GM21390 (cell line): Measurements from ENCODE around the gene TMEM54.

ENCODE experiments used
- ATAC-seq: cut with Tn5 transposase; IDR thresholded peaks from one replicate; pipeline ENCODE4 v1.9.1; 2021; ENCODE audit not compliant: unreplicated experiment

TMEM54 gene, protein sequence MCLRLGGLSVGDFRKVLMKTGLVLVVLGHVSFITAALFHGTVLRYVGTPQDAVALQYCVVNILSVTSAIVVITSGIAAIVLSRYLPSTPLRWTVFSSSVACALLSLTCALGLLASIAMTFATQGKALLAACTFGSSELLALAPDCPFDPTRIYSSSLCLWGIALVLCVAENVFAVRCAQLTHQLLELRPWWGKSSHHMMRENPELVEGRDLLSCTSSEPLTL

GRCh38 chr1:32900956-32901822 lies at the start of gene TMEM54:
TMEM54 (minus strand) TSS chr1:32901389; CDS start chr1:32901238, 151 bp downstream.
- ATAC-seq, result no peak

DNA sequence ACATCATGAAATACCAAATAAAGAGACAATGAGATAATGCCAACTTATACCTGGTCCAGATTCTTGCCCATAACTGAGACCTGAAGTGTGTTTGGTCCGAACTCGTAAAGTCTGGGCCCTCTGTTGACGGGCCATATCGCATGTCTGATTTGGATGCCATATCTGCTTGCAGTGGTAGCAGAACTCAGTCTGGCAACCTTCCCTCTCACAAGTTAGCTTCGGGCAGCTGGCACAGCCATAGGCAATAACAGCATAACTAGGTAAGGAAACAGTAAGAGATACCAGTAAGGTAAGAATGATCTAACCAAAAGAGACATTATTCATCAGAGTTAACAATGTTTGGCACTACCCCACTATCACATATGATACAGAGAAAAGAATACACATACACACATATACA lies 48.3 kb upstream of the TMEM54 start:
- no peak for ATAC-seq

- no peak for ATAC-seq
Observed at GRCh38 chr1:32948905-32949304, 47.7 kb upstream of the TMEM54 start.

DNA sequence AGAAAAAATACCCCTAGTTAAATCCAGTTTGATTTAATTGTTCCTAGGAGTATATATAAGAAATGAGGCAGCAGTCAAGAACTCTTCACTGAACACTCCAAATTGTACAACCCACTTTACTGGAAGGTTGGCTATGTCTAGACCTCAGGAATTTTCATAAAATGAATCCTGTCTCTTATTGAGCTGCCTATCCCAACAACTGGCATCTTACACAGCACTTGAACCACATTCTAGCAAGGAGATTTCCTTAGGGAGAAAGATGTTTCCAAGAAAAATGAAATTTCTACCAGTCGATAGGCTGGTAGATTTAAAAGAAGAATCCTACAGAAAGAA lies 47.2 kb upstream of the TMEM54 start:
- ATAC-seq, result no peak

DNA sequence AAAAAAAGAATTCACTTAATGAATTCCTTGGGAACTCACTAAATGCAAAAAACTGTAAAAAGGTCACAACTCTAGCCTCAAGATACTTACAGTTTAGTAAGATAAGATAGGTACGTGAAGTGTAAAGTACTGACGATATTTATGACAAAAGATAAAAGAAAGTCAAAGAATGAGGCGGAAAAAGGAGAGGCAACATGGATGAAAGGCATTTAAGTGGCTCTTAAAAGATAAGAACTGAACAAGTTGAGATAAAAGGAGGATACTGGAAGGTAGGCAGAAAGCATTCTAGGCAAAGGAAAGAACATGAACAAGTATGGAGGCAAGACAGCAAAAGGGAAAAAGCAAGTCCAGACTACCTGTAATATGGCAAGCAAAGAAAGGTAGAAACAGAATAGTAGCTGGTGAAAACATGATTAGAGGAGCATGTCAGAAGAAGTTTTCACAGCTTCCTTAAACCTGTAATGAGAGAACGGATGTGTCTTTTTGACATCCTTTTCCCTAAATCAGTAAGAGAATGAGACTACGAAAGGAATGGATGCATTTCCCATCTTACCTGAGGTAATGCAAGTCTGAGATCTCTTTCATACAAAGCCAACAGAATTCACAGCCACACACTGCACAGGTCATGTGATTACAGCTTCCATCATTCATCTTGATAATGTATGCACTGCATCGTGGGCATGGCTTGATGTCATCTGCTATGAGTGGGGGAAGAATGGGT lies 46.6 kb upstream of the TMEM54 start:
- ATAC-seq, result no peak

- no peak for ATAC-seq
Observed at GRCh38 chr1:32946413-32946812, 45.2 kb upstream of the TMEM54 start.

GRCh38 chr1:32944180-32944579 lies 43.0 kb upstream of the TMEM54 start:
- no peak for ATAC-seq

DNA sequence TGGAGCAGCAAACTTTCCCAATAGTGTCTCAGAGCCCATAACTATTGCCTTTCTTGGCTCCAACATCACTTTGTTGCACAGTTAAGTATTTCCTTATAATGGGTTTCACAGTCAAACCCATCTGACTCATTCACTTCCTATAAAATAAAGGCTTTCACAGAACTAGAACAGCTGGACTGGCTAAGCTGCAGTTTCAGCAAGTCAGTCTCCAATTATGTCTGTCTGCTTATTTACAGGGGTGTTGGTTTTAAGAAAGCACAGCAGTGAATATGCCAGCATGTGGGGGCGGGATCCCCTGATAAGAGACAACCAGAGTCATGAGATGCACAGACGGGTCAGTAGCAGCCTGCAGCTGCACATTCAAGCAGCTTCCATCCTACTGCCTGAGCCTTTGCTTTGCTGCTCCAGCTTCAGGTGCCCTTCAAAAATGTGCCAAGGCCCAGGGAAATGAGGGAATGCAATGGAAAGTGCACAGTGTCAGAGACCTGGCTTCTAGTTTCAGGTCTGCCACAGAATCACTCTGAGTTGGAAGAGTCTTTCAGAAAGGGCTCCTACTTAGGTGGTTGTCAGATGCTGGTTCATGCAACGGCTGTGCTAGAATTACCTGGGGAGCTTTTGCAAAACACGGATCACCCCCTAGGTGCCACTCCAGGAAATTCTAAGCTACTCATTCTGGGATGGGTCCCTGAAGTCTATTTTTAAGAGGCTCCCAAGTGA lies 38.6 kb upstream of the TMEM54 start:
- ATAC-seq, result no peak

- ATAC-seq, result no peak
Observed at GRCh38 chr1:32937061-32937460, 35.9 kb upstream of the TMEM54 start.

DNA sequence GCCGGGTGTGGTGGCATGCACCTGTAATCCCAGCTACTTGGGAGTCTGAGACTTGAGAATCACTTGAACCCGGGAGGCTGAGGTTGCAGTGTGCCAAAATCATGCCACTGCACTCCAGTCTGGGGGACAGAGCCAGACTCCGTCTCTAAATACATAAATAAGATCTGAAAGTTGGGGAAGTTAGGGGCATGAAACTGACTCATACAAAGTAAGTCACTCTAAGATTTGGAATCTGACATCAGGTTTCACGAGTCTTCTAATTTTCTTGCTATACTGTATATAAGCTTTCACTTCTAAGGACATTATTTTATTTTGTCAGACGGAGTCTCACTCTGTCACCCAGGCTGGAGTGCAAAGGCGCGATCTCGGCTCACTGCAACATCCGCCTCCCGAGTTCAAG lies 33.3 kb upstream of the TMEM54 start:
- ATAC-seq, result no peak

DNA sequence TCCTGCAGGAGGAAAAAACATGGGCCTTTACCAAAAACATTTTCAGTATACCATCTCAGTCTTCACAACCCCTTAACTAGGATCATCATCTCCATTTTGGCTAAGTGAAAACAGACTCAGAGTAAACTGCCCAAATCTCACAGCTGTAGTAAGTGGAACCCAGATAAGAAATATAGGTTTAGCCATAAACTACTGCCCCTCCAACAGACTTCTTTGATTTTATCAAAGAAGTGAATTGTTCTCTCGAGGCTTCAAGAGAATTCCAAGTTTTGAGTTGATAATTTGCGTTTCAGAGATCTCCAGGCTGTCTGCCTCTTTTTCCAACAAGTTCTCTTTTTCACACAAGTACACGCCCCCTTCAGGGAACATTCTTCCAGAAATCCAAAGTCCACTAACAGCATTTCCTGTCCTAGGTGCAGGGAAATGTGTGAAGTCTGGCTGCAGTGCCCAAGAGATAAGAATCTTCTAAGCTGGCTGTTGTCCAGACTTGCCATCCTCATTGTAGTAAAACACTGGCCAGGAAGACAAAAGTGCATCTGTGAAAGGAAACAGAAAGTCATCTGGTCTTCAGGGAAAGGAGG lies 32.6 kb upstream of the TMEM54 start:
- ATAC-seq, result no peak

GRCh38 chr1:32931760-32932159 lies 30.6 kb upstream of the TMEM54 start:
- ATAC-seq, result no peak

GRCh38 chr1:32929366-32929765 lies 28.2 kb upstream of the TMEM54 start:
- ATAC-seq, result no peak

DNA sequence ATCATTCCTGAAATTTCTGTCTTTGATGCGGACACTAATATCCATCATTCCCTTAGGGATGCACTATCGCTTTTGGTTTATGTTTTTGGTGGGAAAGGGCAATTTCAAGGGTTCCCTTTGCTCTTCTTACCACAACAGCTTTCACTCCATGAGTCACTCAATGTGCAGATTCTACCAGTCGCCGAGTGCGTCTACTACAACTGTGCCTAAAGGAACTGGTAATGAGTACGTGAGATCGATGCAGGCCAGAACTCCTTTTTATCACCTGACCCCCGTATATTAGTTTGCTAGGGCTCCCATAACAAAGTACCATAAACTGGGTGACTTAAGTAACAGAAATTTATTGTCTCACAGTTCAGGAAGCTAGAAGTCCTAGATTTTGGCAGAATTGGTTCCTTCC lies 27.5 kb upstream of the TMEM54 start:
- ATAC-seq, result no peak

DNA sequence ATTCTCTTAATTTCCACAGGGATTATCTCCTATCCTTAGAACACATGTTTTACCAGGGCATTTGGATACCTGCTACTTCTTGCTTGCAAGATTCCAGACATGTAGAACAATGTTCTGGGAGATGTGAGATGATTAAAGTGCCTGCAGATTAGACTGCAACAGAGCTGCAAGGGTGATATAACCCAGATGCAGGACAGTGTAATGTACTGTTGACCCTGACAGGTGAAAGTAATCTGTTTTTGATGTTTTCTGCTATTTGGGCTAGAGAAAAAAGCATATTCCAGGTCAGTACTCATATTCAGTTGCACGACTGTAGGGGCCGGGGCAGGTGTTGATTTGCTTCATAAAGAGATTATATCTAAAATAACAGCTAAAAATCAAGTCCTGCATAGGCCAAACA lies 27.1 kb upstream of the TMEM54 start:
- no peak for ATAC-seq

GRCh38 chr1:32927441-32927840 lies 26.3 kb upstream of the TMEM54 start:
- ATAC-seq, result no peak

DNA sequence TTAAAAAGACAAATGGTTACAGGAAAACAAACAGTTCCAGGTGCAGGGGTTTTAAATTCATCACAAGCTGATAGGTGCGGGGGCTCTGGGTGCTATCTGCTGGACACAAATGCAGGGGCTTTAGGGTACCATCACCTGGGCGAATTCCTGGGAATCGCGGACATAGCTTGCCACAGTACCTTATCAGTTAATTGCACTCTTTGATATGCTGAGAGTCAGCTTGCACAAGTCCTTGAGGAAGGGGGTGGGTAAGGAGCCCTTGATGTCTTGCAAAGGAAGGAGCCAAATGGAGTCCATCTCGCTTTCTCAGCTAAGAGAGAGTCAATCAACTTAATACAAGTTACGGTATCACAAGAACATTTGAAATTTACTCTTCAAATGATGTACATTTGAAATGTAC lies 25.4 kb upstream of the TMEM54 start:
- no peak for ATAC-seq

DNA sequence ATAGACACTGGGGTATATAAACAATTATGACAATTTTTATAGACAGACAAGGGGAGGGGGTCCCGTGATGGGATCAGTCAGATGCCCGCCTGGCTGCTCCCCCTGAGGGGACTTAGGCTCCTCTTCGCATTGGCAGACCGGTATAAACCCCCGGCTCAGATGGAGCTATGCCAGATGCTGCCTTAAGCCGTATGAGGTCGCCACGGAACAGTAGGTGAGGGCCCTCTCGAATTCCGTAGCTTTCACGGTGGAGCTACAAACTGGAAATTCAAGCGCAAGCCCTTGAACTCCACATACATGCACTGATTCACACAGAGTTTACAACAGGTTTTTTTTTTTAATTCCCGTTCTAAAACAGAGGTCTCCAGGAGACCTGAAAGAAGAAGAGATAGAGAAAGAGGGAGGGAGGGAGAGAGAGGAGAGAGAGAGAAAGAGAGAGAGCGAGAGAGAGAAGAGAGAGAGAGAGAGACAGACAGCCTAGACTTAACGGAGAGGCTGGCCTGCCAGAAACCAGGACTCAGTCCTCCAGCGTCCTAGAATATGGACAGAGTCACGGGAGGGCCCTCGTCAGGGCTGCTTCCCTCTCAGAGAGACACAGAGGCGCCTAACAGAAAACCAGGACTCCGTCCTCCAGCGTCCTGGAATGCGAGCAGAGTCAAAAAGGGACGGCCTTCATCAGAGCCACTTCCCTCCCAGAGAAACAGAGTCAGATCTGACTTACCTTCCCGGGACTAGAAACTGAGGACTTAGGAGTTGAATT lies 24.4 kb upstream of the TMEM54 start:
- no peak for ATAC-seq

- ATAC-seq, result no peak
Observed at GRCh38 chr1:32924881-32925344, 23.7 kb upstream of the TMEM54 start.

DNA sequence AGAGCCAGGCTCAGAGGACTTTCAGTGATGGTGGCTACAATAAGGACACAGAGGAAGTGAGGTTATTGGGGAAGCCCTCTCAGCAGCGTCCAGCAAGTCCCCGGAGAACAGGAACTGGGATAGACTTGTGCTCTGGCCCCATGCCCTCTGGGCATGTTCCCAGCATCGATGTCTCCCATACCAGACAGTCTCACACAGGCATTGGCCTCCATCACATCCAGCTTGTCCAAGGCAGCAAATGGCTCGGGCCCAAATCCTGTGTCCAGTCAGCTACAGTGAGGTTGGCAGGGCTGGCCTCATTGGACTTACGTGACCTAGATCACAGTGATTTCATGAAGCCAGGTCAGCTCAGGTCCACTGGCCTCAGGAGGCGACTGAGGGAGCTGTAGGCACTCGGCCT lies 19.6 kb upstream of the TMEM54 start:
- ATAC-seq, result no peak
